Mesodermal cell (in vitro differentiated cells): Measurements from ENCODE around the gene TRAPPC4.
"Not testable (repeated sequence)": the region's sequence is repeated elsewhere in the genome, so short reads cannot be mapped to it uniquely, and the experiment has no call there.

Experiments used
- H3K27ac ChIP-seq: 2 replicates; pipeline ENCODE4 v1.7.0; 2013; ENCODE audit warnings: mild to moderate bottlenecking, low read depth, low read length, moderate library complexity; ENCODE audit not compliant: severe bottlenecking
- H3K36me3 ChIP-seq: 2 replicates; pipeline ENCODE4 v1.7.1; 2013; ENCODE audit warnings: mild to moderate bottlenecking, low read length, moderate library complexity; ENCODE audit not compliant: control insufficient read depth, insufficient read depth
- H3K4me1 ChIP-seq: one replicate; pipeline ENCODE4 v1.7.1; 2013; ENCODE audit warnings: mild to moderate bottlenecking, low read length; ENCODE audit not compliant: insufficient read depth, control insufficient read depth, poor library complexity, severe bottlenecking
- H3K4me3 ChIP-seq: 2 replicates; pipeline ENCODE4 v1.7.0; 2013; ENCODE audit warnings: low read length, control low read depth, mild to moderate bottlenecking; ENCODE audit not compliant: insufficient read depth, poor library complexity, severe bottlenecking; ENCODE audit errors: extremely low read depth
- H3K9me3 ChIP-seq: 2 replicates; pipeline ENCODE4 v1.7.1; 2013; ENCODE audit warnings: mild to moderate bottlenecking, low read length, moderate library complexity; ENCODE audit not compliant: control insufficient read depth
- WGBS, 2 experiments: methylation state at CpG; one replicate each; pipeline ENCODE4 v1.1.5; 2013; ENCODE audit warnings: missing lambda C conversion rate in 2 of 2; ENCODE audit not compliant: insufficient coverage in 2 of 2; 5-methylcytosine and 5-hydroxymethylcytosine counted together

TRAPPC4 gene

DNA sequence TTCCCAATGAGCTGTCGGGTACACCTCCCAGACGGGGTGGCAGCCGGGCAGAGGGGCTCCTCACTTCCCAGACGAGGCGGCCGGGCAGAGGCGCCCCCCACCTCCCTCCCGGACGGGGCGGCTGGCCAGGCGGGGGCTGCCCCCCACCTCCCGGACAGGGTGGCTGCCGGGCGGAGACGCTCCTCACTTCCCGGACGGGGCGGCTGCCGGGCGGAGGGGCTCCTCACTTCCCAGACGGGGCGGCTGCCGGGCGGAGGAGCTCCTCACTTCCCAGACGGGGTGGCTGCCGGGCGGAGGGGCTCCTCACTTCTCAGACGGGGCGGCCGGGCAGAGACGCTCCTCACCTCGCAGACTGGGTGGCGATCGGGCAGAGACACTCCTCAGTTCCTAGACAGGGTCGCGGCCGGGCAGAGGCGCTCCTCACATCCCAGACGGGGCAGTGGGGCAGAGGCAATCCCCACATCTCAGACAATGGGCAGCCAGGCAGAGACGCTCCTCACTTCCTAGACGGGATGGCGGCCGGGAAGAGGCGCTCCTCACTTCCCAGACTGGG, 27.0 kb upstream of the TRAPPC4 start:
- not testable (repeated sequence) for H3K9me3 ChIP-seq, H3K4me3 ChIP-seq, H3K27ac ChIP-seq, H3K4me1 ChIP-seq
- peaks cover 11% of the 10 kb centered on the region for H3K36me3 ChIP-seq
- 95 to 99% methylated on average over 17 to 21 of the region's 44 CpGs for WGBS, 2 experiments

- no peak overlapping the region for H3K27ac ChIP-seq
- H3K4me3 ChIP-seq, result peak overlapping the region; percentile 96
- 33% methylated on average over 19 to 22 of the region's 22 CpGs for WGBS, 2 experiments
- peaks cover 40% of the 10 kb centered on the region for H3K36me3 ChIP-seq
- peaks cover 5% of the 10 kb centered on the region for H3K9me3 ChIP-seq
- H3K4me1 ChIP-seq, result peaks cover 12% of the 10 kb centered on the region
Observed at GRCh38 chr11:118996926-118997626, 21.5 kb upstream of the TRAPPC4 start.

- Histone ChIP-seq H3K9me3 (peaks cover 5% of the 10 kb centered on the region), H3K4me1 (peaks cover 12% of the 10 kb centered on the region), H3K27ac (peak within 1 kb of the TSS; percentile 94), H3K36me3 (peaks cover 47% of the 10 kb centered on the region), H3K4me3 (peak within 1 kb of the TSS; percentile 96)
- 0% methylated on average over 52 to 54 of the region's 54 CpGs for WGBS, 2 experiments
Observed at GRCh38 chr11:118997627-118998387, 20.8 kb upstream of the TRAPPC4 start, which contains the start of gene CENATAC. Gene CENATAC (plus strand): TSS chr11:118998138. CDS start chr11:118998198, 60 bp downstream.

- 0 to 1% methylated on average over 16 to 18 of the region's 19 CpGs for WGBS, 2 experiments
- Histone ChIP-seq H3K9me3 (no peaks in the 10 kb centered on the region), H3K4me1 (peaks cover 12% of the 10 kb centered on the region), H3K27ac (peak overlapping the region; percentile 94), H3K36me3 (peaks cover 53% of the 10 kb centered on the region), H3K4me3 (peak overlapping the region; percentile 96)
Observed at GRCh38 chr11:118998388-118998717, 20.2 kb upstream of the TRAPPC4 start.

- Histone ChIP-seq H3K4me1 (peaks cover 12% of the 10 kb centered on the region), H3K9me3 (no peaks in the 10 kb centered on the region), H3K27ac (peak overlapping the region; percentile 94), H3K36me3 (peaks cover 58% of the 10 kb centered on the region), H3K4me3 (peak overlapping the region; percentile 96)
- 23 to 34% methylated on average over 4 of the region's 6 CpGs for WGBS, 2 experiments
Observed at GRCh38 chr11:118998822-118999221, 19.7 kb upstream of the TRAPPC4 start.

- WGBS, 2 experiments, result 100% methylated on average over 1 of the region's 1 CpG; no CpG with 5 or more reads in 1 of the 2 experiments
- Histone ChIP-seq H3K9me3 (no peaks in the 10 kb centered on the region), H3K27ac (no peak overlapping the region), H3K4me1 (peaks cover 12% of the 10 kb centered on the region), H3K4me3 (no peak overlapping the region), H3K36me3 (peaks cover 69% of the 10 kb centered on the region)
Observed at GRCh38 chr11:119000906-119001305, 17.7 kb upstream of the TRAPPC4 start.

GRCh38 chr11:119006656-119007055, 11.9 kb upstream of the TRAPPC4 start:
- Histone ChIP-seq H3K27ac (no peak overlapping the region), H3K4me1 (no peaks in the 10 kb centered on the region), H3K9me3 (no peaks in the 10 kb centered on the region), H3K4me3 (no peak overlapping the region), H3K36me3 (peaks cover 82% of the 10 kb centered on the region)
- 82 to 83% methylated on average over 1 of the region's 4 CpGs for WGBS, 2 experiments

DNA sequence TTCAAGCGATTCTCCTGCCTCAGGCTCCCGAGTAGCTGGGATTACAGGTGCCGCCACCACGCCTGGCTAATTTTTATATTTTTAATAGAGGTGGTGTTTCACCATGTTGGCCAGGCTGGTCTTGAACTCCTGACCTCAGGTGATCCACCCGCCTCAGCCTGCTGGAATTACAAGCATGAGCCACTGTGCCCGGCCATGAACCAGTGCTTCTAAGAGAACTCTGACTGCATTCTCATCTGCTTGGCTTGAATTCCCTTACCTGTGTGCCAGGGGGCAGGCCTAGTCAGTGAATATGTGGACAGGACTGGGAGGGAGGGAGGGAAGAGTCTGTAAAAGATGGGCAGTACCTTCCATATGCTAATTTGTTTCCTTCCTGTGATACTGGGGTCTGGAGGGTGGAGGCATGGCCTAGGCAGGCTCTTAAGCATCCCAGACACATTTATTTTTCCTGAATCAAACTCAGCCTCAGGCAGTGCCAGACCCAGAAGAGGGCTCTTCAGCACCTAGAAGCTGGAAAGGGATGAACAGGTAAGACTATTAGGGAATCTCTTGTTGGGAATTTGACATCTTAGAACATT, 7.0 kb upstream of the TRAPPC4 start:
- Histone ChIP-seq H3K27ac (no peak overlapping the region), H3K4me1 (peaks cover 1% of the 10 kb centered on the region), H3K36me3 (peaks cover 83% of the 10 kb centered on the region), H3K4me3 (no peak overlapping the region), H3K9me3 (no peaks in the 10 kb centered on the region)
- WGBS, 2 experiments, result 84 to 94% methylated on average over 2 to 3 of the region's 6 CpGs

DNA sequence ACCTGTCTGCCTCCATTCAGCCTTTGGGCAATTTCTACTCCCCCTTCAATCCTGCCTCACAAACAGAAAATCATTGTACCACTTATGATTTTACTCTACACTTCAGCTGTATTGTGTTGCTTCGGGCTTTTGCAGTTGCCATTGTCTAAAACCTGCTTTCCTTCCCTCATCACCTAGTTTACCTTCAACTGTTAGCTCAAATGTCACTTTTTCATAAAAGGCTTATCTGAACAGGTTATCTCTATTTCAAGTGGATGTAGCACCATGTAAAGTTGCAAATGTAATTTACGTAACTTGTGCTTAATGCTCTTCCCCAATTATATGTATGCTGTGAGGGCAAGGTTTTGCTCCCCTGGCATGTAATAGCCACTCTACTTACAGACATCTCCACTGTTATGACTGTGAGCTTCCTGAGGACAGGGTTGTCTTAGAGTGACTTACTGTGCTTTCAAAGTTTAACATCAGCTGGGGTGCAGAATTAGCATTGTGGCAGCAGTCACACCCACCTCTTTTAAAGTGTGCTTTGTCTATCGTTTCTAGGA, 5.9 kb upstream of the TRAPPC4 start:
- Histone ChIP-seq H3K27ac (no peak overlapping the region), H3K9me3 (no peaks in the 10 kb centered on the region), H3K36me3 (peaks cover 83% of the 10 kb centered on the region), H3K4me1 (peaks cover 3% of the 10 kb centered on the region), H3K4me3 (no peak overlapping the region)
- 89 to 100% methylated on average over 1 to 2 of the region's 3 CpGs for WGBS, 2 experiments

DNA sequence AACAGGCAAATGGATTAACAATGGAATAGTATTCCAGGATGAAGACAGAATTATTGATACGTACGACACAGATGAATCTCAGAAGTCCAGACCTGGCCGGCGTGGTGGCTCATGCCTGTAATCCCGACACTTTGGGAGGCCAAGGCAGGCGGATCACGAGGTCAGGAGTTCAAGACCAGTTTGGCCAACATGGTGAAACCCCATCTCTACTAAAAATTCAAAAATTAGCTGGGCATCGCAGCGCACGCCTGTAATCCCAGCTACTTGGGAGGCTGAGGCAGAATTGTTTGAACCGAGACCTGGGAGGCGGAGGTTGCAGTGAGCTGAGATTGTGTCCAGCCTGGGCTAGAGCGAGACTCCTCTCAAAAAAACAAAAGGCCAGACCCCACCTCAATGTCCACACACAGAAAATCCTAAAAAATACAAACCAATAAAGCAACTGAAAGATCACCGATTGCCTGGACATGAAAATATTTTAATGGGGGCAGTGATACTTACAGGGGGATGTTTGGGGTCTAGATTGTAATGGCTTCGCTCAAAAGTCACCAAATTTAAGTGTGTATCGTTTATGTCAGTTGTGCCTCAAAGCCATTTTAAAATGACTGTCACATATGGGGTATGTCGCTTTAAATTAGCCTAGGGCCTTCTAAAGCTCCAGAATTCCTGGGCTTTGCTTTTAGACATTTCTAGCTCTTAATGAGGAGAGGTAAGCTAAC, 4.2 kb upstream of the TRAPPC4 start:
- 91% methylated on average over 13 to 16 of the region's 17 CpGs for WGBS, 2 experiments
- peaks cover 3% of the 10 kb centered on the region for H3K4me1 ChIP-seq

More for the DNA sequence above, 4.2 kb upstream of the TRAPPC4 start:
- H3K27ac ChIP-seq, result no peak overlapping the region
- H3K36me3 ChIP-seq, result peaks cover 77% of the 10 kb centered on the region
- no peak overlapping the region for H3K4me3 ChIP-seq
- H3K9me3 ChIP-seq, result no peaks in the 10 kb centered on the region
